ENCODE measurements around the gene OR5L2. TPM values are rescaled to one million over a fixed set of nuclear protein-coding genes. Genes with fewer than 3 reads are reported as not detected.

The OR5L2 gene
- total and polyA plus RNA-seq, 5 donors from 2014 or later = not detected

Other genes with a start within 250 kb of the OR5L2 start
- not detected for gene OR4C11, start 219.6 kb upstream of the OR5L2 start, total RNA-seq
- gene OR4C11, start 219.6 kb upstream of the OR5L2 start, polyA plus RNA-seq = not detected
- not detected for gene OR4P4, start 192.1 kb upstream of the OR5L2 start, total RNA-seq
- not detected for gene OR4P4, start 192.1 kb upstream of the OR5L2 start, polyA plus RNA-seq
- gene OR4S2, start 178.9 kb upstream of the OR5L2 start, total RNA-seq = not detected
- gene OR4S2, start 178.9 kb upstream of the OR5L2 start, polyA plus RNA-seq = not detected
- gene OR4C6, start 165.0 kb upstream of the OR5L2 start, total RNA-seq = not detected
- not detected for gene OR4C6, start 165.0 kb upstream of the OR5L2 start, polyA plus RNA-seq
- not detected for gene OR5D13, start 53.8 kb upstream of the OR5L2 start, total RNA-seq
- gene OR5D13, start 53.8 kb upstream of the OR5L2 start, polyA plus RNA-seq = not detected
- not detected for gene OR5D14, start 31.7 kb upstream of the OR5L2 start, total RNA-seq
- gene OR5D14, start 31.7 kb upstream of the OR5L2 start, polyA plus RNA-seq = not detected
- gene OR5L1, start 15.9 kb upstream of the OR5L2 start, total RNA-seq = not detected
- gene OR5L1, start 15.9 kb upstream of the OR5L2 start, polyA plus RNA-seq = not detected
- not detected for gene OR5D18, start 7.6 kb upstream of the OR5L2 start, total RNA-seq
- gene OR5D18, start 7.6 kb upstream of the OR5L2 start, polyA plus RNA-seq = not detected
- gene OR5D16, start 11.5 kb downstream of the OR5L2 start, total RNA-seq = not detected
- gene OR5D16, start 11.5 kb downstream of the OR5L2 start, polyA plus RNA-seq = not detected
- gene TRIM51, start 56.1 kb downstream of the OR5L2 start, total RNA-seq = not detected
- not detected for gene TRIM51, start 56.1 kb downstream of the OR5L2 start, polyA plus RNA-seq
- gene OR5W2, start 87.4 kb downstream of the OR5L2 start, total RNA-seq = not detected
- gene OR5W2, start 87.4 kb downstream of the OR5L2 start, polyA plus RNA-seq = not detected
- not detected for gene OR5I1, start 109.2 kb downstream of the OR5L2 start, total RNA-seq
- gene OR5I1, start 109.2 kb downstream of the OR5L2 start, polyA plus RNA-seq = not detected
- not detected for gene OR10AG1, start 142.7 kb downstream of the OR5L2 start, total RNA-seq
- gene OR10AG1, start 142.7 kb downstream of the OR5L2 start, polyA plus RNA-seq = not detected
- gene OR5F1, start 167.4 kb downstream of the OR5L2 start, total RNA-seq = not detected
- not detected for gene OR5F1, start 167.4 kb downstream of the OR5L2 start, polyA plus RNA-seq
- gene OR5AS1, start 200.4 kb downstream of the OR5L2 start, total RNA-seq = not detected
- gene OR5AS1, start 200.4 kb downstream of the OR5L2 start, polyA plus RNA-seq = not detected